ENCODE results near the gene PTPRS. TPM values are rescaled to one million over a fixed set of nuclear protein-coding genes. Genes with fewer than 3 reads are reported as not detected.

PTPRS gene
- total RNA-seq, 1 experiment from 2014 or later: 215 TPM

- TF ChIP-seq CTCF (conservative IDR thresholded peaks at IDR 0.05; ENCODE audit: low read depth, low read length): no peak
- no peak for TF ChIP-seq EZH2 (IDR thresholded peaks at IDR 0.05; ENCODE audit: borderline replicate concordance, low read depth, low read length, poor library complexity, severe bottlenecking)
- no TSS peak for BruUV-seq (replicated peaks)
- CTCF ChIA-PET: no interaction called here
Measured at GRCh38 chr19:5307655-5308054, 33.0 kb downstream of the PTPRS start.

GRCh38 chr19:5305163-5305562, 35.4 kb downstream of the PTPRS start:
- Histone ChIP-seq H3K27me3 (replicated peaks; ENCODE audit: insufficient read depth, low read depth, low read length, poor library complexity) (no peaks in the 10 kb centered on the region), H3K4me1 (ENCODE audit: insufficient read depth, low read length, poor library complexity, severe bottlenecking) (peaks cover 19% of the 10 kb centered on the region), H3K9me3 (ENCODE audit: low read depth, low read length, poor library complexity, severe bottlenecking) (no peaks in the 10 kb centered on the region), H3K4me3 (ENCODE audit: low read depth, low read length, poor library complexity, severe bottlenecking) (no peak overlapping the region), H3K36me3 (ENCODE audit: insufficient read depth, low read length, poor library complexity, severe bottlenecking) (no peaks in the 10 kb centered on the region), H3K27ac (ENCODE audit: low read depth, low read length, poor library complexity, severe bottlenecking) (no peak overlapping the region)
- POLR2A ChIA-PET (ENCODE audit: low non-redundant PET): interaction anchor here (0.7 kb wide), 1 partner anchor 13 kb away, joined by 4 read pairs; no protein-coding TSS in a partner anchor
- no peak for TF ChIP-seq EZH2 (IDR thresholded peaks at IDR 0.05; ENCODE audit: borderline replicate concordance, low read depth, low read length, poor library complexity, severe bottlenecking)
- no peak for TF ChIP-seq CTCF (conservative IDR thresholded peaks at IDR 0.05; ENCODE audit: low read depth, low read length)
- no TSS peak for BruUV-seq (replicated peaks)
- intact Hi-C loops (cut with micrococcal nuclease; ENCODE audit: unreplicated experiment): no loop called here
- no peak for DNase-seq (ENCODE audit: low spot score)
- CTCF ChIA-PET: interaction anchor here (0.6 kb wide), 1 partner anchor 21 kb away, joined by 7 read pairs; no protein-coding TSS in a partner anchor

More at GRCh38 chr19:5307655-5308054, 33.0 kb downstream of the PTPRS start:
- H3K27ac ChIP-seq (ENCODE audit: low read depth, low read length, poor library complexity, severe bottlenecking): peak overlapping the region; percentile 99
- no peak for DNase-seq (ENCODE audit: low spot score)
- no peaks in the 10 kb centered on the region for H3K9me3 ChIP-seq (ENCODE audit: low read depth, low read length, poor library complexity, severe bottlenecking)
- intact Hi-C loops (cut with micrococcal nuclease; ENCODE audit: unreplicated experiment): no loop called here
- no peak overlapping the region for H3K4me3 ChIP-seq (ENCODE audit: low read depth, low read length, poor library complexity, severe bottlenecking)
- H3K27me3 ChIP-seq (replicated peaks; ENCODE audit: insufficient read depth, low read depth, low read length, poor library complexity): no peaks in the 10 kb centered on the region
- no peaks in the 10 kb centered on the region for H3K36me3 ChIP-seq (ENCODE audit: insufficient read depth, low read length, poor library complexity, severe bottlenecking)
- POLR2A ChIA-PET (ENCODE audit: low non-redundant PET): no interaction called here
- H3K4me1 ChIP-seq (ENCODE audit: insufficient read depth, low read length, poor library complexity, severe bottlenecking): peaks cover 19% of the 10 kb centered on the region

GRCh38 chr19:5304486-5304885, 36.1 kb downstream of the PTPRS start:
- ChIA-PET POLR2A (ENCODE audit: low non-redundant PET) (no interaction called here), CTCF (no interaction called here)
- no TSS peak for BruUV-seq (replicated peaks)

More at GRCh38 chr19:5304486-5304885, 36.1 kb downstream of the PTPRS start:
- Histone ChIP-seq H3K27ac (ENCODE audit: low read depth, low read length, poor library complexity, severe bottlenecking) (no peak overlapping the region), H3K9me3 (ENCODE audit: low read depth, low read length, poor library complexity, severe bottlenecking) (no peaks in the 10 kb centered on the region), H3K4me3 (ENCODE audit: low read depth, low read length, poor library complexity, severe bottlenecking) (no peak overlapping the region), H3K36me3 (ENCODE audit: insufficient read depth, low read length, poor library complexity, severe bottlenecking) (no peaks in the 10 kb centered on the region), H3K27me3 (replicated peaks; ENCODE audit: insufficient read depth, low read depth, low read length, poor library complexity) (no peaks in the 10 kb centered on the region), H3K4me1 (ENCODE audit: insufficient read depth, low read length, poor library complexity, severe bottlenecking) (peaks cover 16% of the 10 kb centered on the region)
- TF ChIP-seq CTCF (conservative IDR thresholded peaks at IDR 0.05; ENCODE audit: low read depth, low read length): no peak
- no peak for TF ChIP-seq EZH2 (IDR thresholded peaks at IDR 0.05; ENCODE audit: borderline replicate concordance, low read depth, low read length, poor library complexity, severe bottlenecking)
- DNase-seq (ENCODE audit: low spot score): no peak
- intact Hi-C loops (cut with micrococcal nuclease; ENCODE audit: unreplicated experiment): no loop called here

Data from A673 (cell line).